ENCODE results near the gene UTP25.

DNA sequence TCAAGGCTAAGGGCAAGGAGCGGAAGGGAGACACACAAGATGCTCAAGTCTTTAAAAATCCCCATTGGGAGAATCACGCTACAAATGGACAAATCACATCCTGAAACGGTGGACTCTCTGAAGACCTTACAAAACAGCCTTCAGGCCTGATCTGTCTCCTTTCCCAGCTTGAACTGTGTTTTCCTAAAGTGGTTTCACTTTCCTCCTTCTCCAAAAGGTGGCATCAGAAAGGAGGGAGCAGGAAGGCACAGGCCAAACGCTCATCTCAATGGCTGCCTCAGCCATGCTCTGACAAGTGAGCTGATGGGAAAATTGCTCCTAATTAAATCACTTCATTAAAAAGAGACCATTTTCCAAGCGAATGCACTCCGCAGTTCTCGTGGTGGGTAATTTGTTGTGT, 47.7 kb downstream of the UTP25 start:
- TF ChIP-seq, protein P1, sequence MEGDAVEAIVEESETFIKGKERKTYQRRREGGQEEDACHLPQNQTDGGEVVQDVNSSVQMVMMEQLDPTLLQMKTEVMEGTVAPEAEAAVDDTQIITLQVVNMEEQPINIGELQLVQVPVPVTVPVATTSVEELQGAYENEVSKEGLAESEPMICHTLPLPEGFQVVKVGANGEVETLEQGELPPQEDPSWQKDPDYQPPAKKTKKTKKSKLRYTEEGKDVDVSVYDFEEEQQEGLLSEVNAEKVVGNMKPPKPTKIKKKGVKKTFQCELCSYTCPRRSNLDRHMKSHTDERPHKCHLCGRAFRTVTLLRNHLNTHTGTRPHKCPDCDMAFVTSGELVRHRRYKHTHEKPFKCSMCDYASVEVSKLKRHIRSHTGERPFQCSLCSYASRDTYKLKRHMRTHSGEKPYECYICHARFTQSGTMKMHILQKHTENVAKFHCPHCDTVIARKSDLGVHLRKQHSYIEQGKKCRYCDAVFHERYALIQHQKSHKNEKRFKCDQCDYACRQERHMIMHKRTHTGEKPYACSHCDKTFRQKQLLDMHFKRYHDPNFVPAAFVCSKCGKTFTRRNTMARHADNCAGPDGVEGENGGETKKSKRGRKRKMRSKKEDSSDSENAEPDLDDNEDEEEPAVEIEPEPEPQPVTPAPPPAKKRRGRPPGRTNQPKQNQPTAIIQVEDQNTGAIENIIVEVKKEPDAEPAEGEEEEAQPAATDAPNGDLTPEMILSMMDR (IDR thresholded peaks at IDR 0.05; ENCODE audit: poor library complexity, severe bottlenecking), result peak; percentile 63
- no peak for TF ChIP-seq EZH2 (IDR thresholded peaks at IDR 0.05; ENCODE audit: borderline replicate concordance, insufficient read depth, low read length, poor library complexity, severe bottlenecking)
- TF ChIP-seq RAD21 (conservative IDR thresholded peaks at IDR 0.05), result peak; percentile 51
- peak; percentile 58 for TF ChIP-seq SMC3 (conservative IDR thresholded peaks at IDR 0.05; ENCODE audit: poor library complexity)
- TF ChIP-seq, protein P2, sequence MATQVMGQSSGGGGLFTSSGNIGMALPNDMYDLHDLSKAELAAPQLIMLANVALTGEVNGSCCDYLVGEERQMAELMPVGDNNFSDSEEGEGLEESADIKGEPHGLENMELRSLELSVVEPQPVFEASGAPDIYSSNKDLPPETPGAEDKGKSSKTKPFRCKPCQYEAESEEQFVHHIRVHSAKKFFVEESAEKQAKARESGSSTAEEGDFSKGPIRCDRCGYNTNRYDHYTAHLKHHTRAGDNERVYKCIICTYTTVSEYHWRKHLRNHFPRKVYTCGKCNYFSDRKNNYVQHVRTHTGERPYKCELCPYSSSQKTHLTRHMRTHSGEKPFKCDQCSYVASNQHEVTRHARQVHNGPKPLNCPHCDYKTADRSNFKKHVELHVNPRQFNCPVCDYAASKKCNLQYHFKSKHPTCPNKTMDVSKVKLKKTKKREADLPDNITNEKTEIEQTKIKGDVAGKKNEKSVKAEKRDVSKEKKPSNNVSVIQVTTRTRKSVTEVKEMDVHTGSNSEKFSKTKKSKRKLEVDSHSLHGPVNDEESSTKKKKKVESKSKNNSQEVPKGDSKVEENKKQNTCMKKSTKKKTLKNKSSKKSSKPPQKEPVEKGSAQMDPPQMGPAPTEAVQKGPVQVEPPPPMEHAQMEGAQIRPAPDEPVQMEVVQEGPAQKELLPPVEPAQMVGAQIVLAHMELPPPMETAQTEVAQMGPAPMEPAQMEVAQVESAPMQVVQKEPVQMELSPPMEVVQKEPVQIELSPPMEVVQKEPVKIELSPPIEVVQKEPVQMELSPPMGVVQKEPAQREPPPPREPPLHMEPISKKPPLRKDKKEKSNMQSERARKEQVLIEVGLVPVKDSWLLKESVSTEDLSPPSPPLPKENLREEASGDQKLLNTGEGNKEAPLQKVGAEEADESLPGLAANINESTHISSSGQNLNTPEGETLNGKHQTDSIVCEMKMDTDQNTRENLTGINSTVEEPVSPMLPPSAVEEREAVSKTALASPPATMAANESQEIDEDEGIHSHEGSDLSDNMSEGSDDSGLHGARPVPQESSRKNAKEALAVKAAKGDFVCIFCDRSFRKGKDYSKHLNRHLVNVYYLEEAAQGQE (IDR thresholded peaks at IDR 0.05; ENCODE audit: borderline replicate concordance), result no peak
- TF ChIP-seq POLR2AphosphoS5 (IDR thresholded peaks at IDR 0.05), result no peak
